ENCODE results near the gene LRMDA. TPM values are rescaled to one million over a fixed set of nuclear protein-coding genes. Genes with fewer than 3 reads are reported as not detected.

LRMDA gene
- total RNA-seq, 1 donor from 2014 or later = 29.9 TPM

DNA sequence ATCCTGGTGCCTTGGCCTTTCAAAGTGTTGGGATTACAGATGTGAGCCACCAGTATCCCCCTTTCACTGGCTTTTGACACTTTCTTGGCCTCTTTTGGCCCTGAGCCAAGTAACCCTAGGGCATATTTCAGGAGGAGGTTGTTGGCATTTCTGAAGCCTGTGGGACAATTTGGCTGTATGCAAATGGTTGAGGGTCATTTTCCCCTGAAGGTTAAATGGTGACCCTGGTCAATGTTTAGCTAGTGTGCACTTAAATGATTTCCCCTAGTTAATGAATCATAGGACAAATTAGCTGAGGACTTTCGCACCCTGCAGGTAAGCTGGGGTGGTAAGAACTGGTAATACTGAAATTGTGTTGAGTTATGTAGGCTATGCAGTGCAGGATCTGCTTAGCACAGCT is 660.5 kb downstream of the LRMDA start:
- Histone ChIP-seq H3K4me1 (peaks cover 4% of the 10 kb centered on the region), H3K9me3 (no peaks in the 10 kb centered on the region), H3K4me3 (no peak overlapping the region), H3K27me3 (ENCODE audit: low read depth) (no peaks in the 10 kb centered on the region), H3K36me3 (no peaks in the 10 kb centered on the region), H3K27ac (no peak overlapping the region)
- ATAC-seq = no peak
- TF ChIP-seq, protein P1, sequence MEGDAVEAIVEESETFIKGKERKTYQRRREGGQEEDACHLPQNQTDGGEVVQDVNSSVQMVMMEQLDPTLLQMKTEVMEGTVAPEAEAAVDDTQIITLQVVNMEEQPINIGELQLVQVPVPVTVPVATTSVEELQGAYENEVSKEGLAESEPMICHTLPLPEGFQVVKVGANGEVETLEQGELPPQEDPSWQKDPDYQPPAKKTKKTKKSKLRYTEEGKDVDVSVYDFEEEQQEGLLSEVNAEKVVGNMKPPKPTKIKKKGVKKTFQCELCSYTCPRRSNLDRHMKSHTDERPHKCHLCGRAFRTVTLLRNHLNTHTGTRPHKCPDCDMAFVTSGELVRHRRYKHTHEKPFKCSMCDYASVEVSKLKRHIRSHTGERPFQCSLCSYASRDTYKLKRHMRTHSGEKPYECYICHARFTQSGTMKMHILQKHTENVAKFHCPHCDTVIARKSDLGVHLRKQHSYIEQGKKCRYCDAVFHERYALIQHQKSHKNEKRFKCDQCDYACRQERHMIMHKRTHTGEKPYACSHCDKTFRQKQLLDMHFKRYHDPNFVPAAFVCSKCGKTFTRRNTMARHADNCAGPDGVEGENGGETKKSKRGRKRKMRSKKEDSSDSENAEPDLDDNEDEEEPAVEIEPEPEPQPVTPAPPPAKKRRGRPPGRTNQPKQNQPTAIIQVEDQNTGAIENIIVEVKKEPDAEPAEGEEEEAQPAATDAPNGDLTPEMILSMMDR (IDR thresholded peaks at IDR 0.05) = no peak
- intact Hi-C loops (cut with DNase I) = no loop called here
- no peak for DNase-seq

GRCh38 chr10:76106611-76107010 is 675.2 kb downstream of the LRMDA start:
- Histone ChIP-seq H3K4me1 (peaks cover 25% of the 10 kb centered on the region), H3K4me3 (no peak overlapping the region), H3K27ac (no peak overlapping the region), H3K9me3 (no peaks in the 10 kb centered on the region), H3K36me3 (no peaks in the 10 kb centered on the region), H3K27me3 (ENCODE audit: low read depth) (no peaks in the 10 kb centered on the region)
- no peak for DNase-seq
- TF ChIP-seq, protein P1 (IDR thresholded peaks at IDR 0.05) = no peak
- intact Hi-C loops (cut with DNase I) = no loop called here
- no peak for ATAC-seq

DNA sequence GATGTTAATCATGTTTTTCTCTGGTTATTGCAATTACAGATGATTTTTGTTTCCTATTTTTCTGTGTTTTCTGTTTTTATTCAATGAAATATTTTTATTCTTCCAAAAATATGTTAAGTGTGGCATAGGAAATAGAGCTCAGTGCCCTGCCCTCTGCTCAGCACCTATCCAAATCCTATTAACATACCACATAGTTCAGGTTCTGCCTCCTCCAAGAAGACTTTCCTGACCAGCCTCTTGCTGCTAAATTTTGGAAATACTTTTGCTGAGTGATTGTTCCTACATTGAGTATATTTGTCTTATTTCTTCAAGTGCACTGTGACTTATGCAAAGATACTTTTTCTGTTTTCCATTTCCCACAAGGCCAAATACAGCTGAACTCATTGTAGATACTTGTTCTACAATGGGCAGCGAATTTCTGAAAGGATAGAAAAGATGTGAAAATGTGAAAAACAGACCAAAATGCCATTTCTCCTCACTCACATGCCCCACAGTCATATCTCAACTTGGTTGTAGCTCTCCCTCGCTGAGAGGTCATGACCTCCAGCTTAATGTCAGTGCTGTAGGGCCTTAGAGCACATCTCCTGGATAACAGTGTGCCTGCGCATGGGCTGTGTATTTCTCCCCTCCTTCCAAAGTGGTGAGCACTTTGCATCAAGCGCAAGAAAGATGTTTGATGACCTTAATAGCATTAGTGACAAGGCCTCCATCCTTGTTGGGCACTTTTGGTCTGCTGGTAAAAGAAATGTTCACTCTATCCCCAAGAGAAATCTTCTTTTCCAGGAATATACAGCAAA is 677.3 kb downstream of the LRMDA start:
- Histone ChIP-seq H3K9me3 (no peaks in the 10 kb centered on the region), H3K4me1 (peaks cover 20% of the 10 kb centered on the region), H3K27ac (no peak overlapping the region), H3K36me3 (no peaks in the 10 kb centered on the region), H3K4me3 (no peak overlapping the region), H3K27me3 (ENCODE audit: low read depth) (no peaks in the 10 kb centered on the region)
- DNase-seq (no peak), ATAC-seq (peak; percentile 62 to 91)
- intact Hi-C loops (cut with DNase I) = no loop called here
- TF ChIP-seq, protein P1 (IDR thresholded peaks at IDR 0.05) = no peak

- DNase-seq = no peak
- no peak for ATAC-seq
- H3K4me1 ChIP-seq = peaks cover 28% of the 10 kb centered on the region
- TF ChIP-seq, protein P1 (IDR thresholded peaks at IDR 0.05) = no peak
- H3K36me3 ChIP-seq = no peaks in the 10 kb centered on the region
- no peaks in the 10 kb centered on the region for H3K27me3 ChIP-seq (ENCODE audit: low read depth)
- intact Hi-C loops (cut with DNase I) = no loop called here
- H3K27ac ChIP-seq = no peak overlapping the region
- H3K4me3 ChIP-seq = no peak overlapping the region
- no peaks in the 10 kb centered on the region for H3K9me3 ChIP-seq
Measured at GRCh38 chr10:76111404-76111803, 680.0 kb downstream of the LRMDA start.

- Histone ChIP-seq H3K9me3 (no peaks in the 10 kb centered on the region), H3K27me3 (ENCODE audit: low read depth) (no peaks in the 10 kb centered on the region), H3K4me1 (peaks cover 28% of the 10 kb centered on the region), H3K4me3 (peak overlapping the region; percentile 17), H3K36me3 (no peaks in the 10 kb centered on the region), H3K27ac (no peak overlapping the region)
- ATAC-seq (peak in 1 of 2 donors; percentile 18), DNase-seq (no peak)
- intact Hi-C loops (cut with DNase I) = no loop called here
- TF ChIP-seq, protein P1 (IDR thresholded peaks at IDR 0.05) = no peak
Measured at GRCh38 chr10:76111986-76112825, 680.8 kb downstream of the LRMDA start.
